Mesendoderm (in vitro differentiated cells): ENCODE data around the gene KCNQ1.
A peak's percentile ranks its signal among the peaks of the same experiment; 100 is the strongest.

Source experiments
- DNase-seq: peaks from one replicate; pipeline ENCODE4 v3.0.0; 2013
- H2AK5ac ChIP-seq: 2 replicates; pipeline ENCODE4 v1.6.1; 2013; ENCODE audit warnings: low read length, inconsistent platforms
- H2BK120ac ChIP-seq: 2 replicates; pipeline ENCODE4 v1.6.1; 2013; ENCODE audit warnings: low read depth, mild to moderate bottlenecking, low read length, moderate library complexity, mixed read lengths
- H2BK15ac ChIP-seq: replicated peaks from 2 replicates; pipeline ENCODE4 v1.6.1; 2013; ENCODE audit warnings: low read depth, mild to moderate bottlenecking, moderate library complexity
- H2BK5ac ChIP-seq: 2 replicates; pipeline ENCODE4 v1.6.1; 2013; ENCODE audit warnings: low read length, inconsistent platforms
- H3K18ac ChIP-seq: 2 replicates; pipeline ENCODE4 v1.6.1; 2013; ENCODE audit warnings: mild to moderate bottlenecking, low read length, mixed read lengths
- H3K23ac ChIP-seq: one replicate; pipeline ENCODE4 v1.6.1; 2013; ENCODE audit warnings: low read length
- H3K27ac ChIP-seq: 2 replicates; pipeline ENCODE4 v1.5.1; 2013; ENCODE audit warnings: low read depth, mild to moderate bottlenecking, inconsistent platforms, low read length, moderate library complexity
- H3K27me3 ChIP-seq: 2 replicates; pipeline ENCODE4 v1.6.1; 2013; ENCODE audit warnings: low read length, control low read depth, mild to moderate bottlenecking, inconsistent platforms; ENCODE audit not compliant: insufficient read depth, poor library complexity
- H3K36me3 ChIP-seq: 2 replicates; pipeline ENCODE4 v1.6.1; 2013; ENCODE audit warnings: low read length, inconsistent platforms; ENCODE audit not compliant: control insufficient read depth, insufficient read depth
- H3K4ac ChIP-seq: one replicate; pipeline ENCODE4 v1.6.1; 2013; ENCODE audit warnings: low read depth, mild to moderate bottlenecking, low read length, moderate library complexity
- H3K4me1 ChIP-seq: 2 replicates; pipeline ENCODE4 v1.6.1; 2013; ENCODE audit warnings: low read depth, low read length, inconsistent platforms; ENCODE audit not compliant: control insufficient read depth
- H3K4me2 ChIP-seq: 2 replicates; pipeline ENCODE4 v1.6.1; 2013; ENCODE audit warnings: low read length
- H3K4me3 ChIP-seq: 2 replicates; pipeline ENCODE4 v1.5.1; 2013; ENCODE audit warnings: mild to moderate bottlenecking, low read length
- H3K56ac ChIP-seq: one replicate; pipeline ENCODE4 v1.6.1; 2013; ENCODE audit warnings: low read length
- H3K79me1 ChIP-seq: 2 replicates; pipeline ENCODE4 v1.6.1; 2013; ENCODE audit warnings: low read length, inconsistent platforms
- H3K79me2 ChIP-seq: 2 replicates; pipeline ENCODE4 v1.6.1; 2013; ENCODE audit warnings: mild to moderate bottlenecking, low read length; ENCODE audit not compliant: control insufficient read depth, insufficient read depth
- H3K9ac ChIP-seq: 2 replicates; pipeline ENCODE4 v1.6.1; 2013; ENCODE audit warnings: low read length, inconsistent platforms
- H4K5ac ChIP-seq: one replicate; pipeline ENCODE4 v1.6.1; 2013; ENCODE audit warnings: low read length
- H4K8ac ChIP-seq: one replicate; pipeline ENCODE4 v1.6.1; 2013; ENCODE audit warnings: low read depth, mild to moderate bottlenecking, control low read depth, low read length, moderate library complexity
- WGBS: extraction: QIAGEN DNeasy Blood & Tissue Kit; methylation state at CpG from one replicate; pipeline ENCODE4 v1.1.7; 2013; ENCODE audit warnings: low lambda C conversion rate, missing lambda C conversion rate; ENCODE audit not compliant: insufficient coverage; ENCODE audit errors: extremely low coverage; 5-methylcytosine and 5-hydroxymethylcytosine counted together

Gene KCNQ1

GRCh38 chr11:2694995-2695939 is 250.5 kb downstream of the KCNQ1 start:
- no peak overlapping the region for H2BK5ac ChIP-seq
- no peak overlapping the region for H3K4me2 ChIP-seq
- WGBS = no CpG with 5 or more reads among the region's 9 CpGs
- no peak overlapping the region for H3K27ac ChIP-seq
- no peak overlapping the region for H3K23ac ChIP-seq
- H3K56ac ChIP-seq = no peak overlapping the region
- no peak overlapping the region for H4K8ac ChIP-seq
- H3K4ac ChIP-seq = no peak overlapping the region
- H3K27me3 ChIP-seq = no peaks in the 10 kb centered on the region
- H3K36me3 ChIP-seq = no peaks in the 10 kb centered on the region
- no peak overlapping the region for H4K5ac ChIP-seq
- H2AK5ac ChIP-seq = no peak overlapping the region
- H2BK15ac ChIP-seq = no peak overlapping the region
- H3K9ac ChIP-seq = no peak overlapping the region
- no peak overlapping the region for H3K4me3 ChIP-seq
- H2BK120ac ChIP-seq = no peak overlapping the region
- no peak overlapping the region for H3K18ac ChIP-seq
- H3K4me1 ChIP-seq = peaks cover 19% of the 10 kb centered on the region
- no peaks in the 10 kb centered on the region for H3K79me1 ChIP-seq
- DNase-seq = no peak
- H3K79me2 ChIP-seq = no peaks in the 10 kb centered on the region

GRCh38 chr11:2696455-2696854 is 251.6 kb downstream of the KCNQ1 start:
- Histone ChIP-seq H3K4ac (no peak overlapping the region), H3K56ac (no peak overlapping the region), H3K23ac (no peak overlapping the region), H3K27ac (no peak overlapping the region), H2BK120ac (no peak overlapping the region), H3K4me1 (peaks cover 15% of the 10 kb centered on the region), H2AK5ac (no peak overlapping the region), H4K8ac (no peak overlapping the region), H2BK15ac (no peak overlapping the region), H3K18ac (no peak overlapping the region), H3K9ac (no peak overlapping the region), H3K36me3 (no peaks in the 10 kb centered on the region), H3K27me3 (no peaks in the 10 kb centered on the region), H2BK5ac (no peak overlapping the region), H3K4me2 (no peak overlapping the region), H3K4me3 (no peak overlapping the region), H3K79me2 (no peaks in the 10 kb centered on the region), H4K5ac (no peak overlapping the region), H3K79me1 (no peaks in the 10 kb centered on the region)
- DNase-seq = no peak
- no CpG with 5 or more reads among the region's 5 CpGs for WGBS

- H3K23ac ChIP-seq = no peak overlapping the region
- WGBS = no CpG with 5 or more reads among the region's 1 CpG
- H3K4ac ChIP-seq = no peak overlapping the region
- H3K4me2 ChIP-seq = no peak overlapping the region
- H2BK120ac ChIP-seq = no peak overlapping the region
- H3K27ac ChIP-seq = no peak overlapping the region
- H3K36me3 ChIP-seq = no peaks in the 10 kb centered on the region
- H3K27me3 ChIP-seq = no peaks in the 10 kb centered on the region
- H4K5ac ChIP-seq = no peak overlapping the region
- H3K56ac ChIP-seq = no peak overlapping the region
- no peak overlapping the region for H2BK15ac ChIP-seq
- no peak overlapping the region for H3K18ac ChIP-seq
- H4K8ac ChIP-seq = no peak overlapping the region
- no peak overlapping the region for H3K9ac ChIP-seq
- DNase-seq = no peak
- H3K79me1 ChIP-seq = no peaks in the 10 kb centered on the region
- no peak overlapping the region for H3K4me3 ChIP-seq
- no peak overlapping the region for H2AK5ac ChIP-seq
- no peak overlapping the region for H2BK5ac ChIP-seq
- no peaks in the 10 kb centered on the region for H3K79me2 ChIP-seq
- peaks cover 11% of the 10 kb centered on the region for H3K4me1 ChIP-seq
Observed at GRCh38 chr11:2697866-2698265, 253.1 kb downstream of the KCNQ1 start.

- peak overlapping the region; percentile 83 for H3K56ac ChIP-seq
- peak overlapping the region; percentile 22 for H3K4me3 ChIP-seq
- H3K36me3 ChIP-seq = no peaks in the 10 kb centered on the region
- no peak overlapping the region for H4K5ac ChIP-seq
- H3K27me3 ChIP-seq = no peaks in the 10 kb centered on the region
- peak overlapping the region; percentile 75 for H3K9ac ChIP-seq
- H3K79me2 ChIP-seq = no peaks in the 10 kb centered on the region
- no peak overlapping the region for H3K27ac ChIP-seq
- H3K4ac ChIP-seq = no peak overlapping the region
- no peak overlapping the region for H2BK120ac ChIP-seq
- no peak overlapping the region for H3K18ac ChIP-seq
- no CpG with 5 or more reads among the region's 20 CpGs for WGBS
- H3K23ac ChIP-seq = no peak overlapping the region
- no peak for DNase-seq
- H3K4me2 ChIP-seq = peak overlapping the region; percentile 26
- H2AK5ac ChIP-seq = no peak overlapping the region
- no peaks in the 10 kb centered on the region for H3K79me1 ChIP-seq
- no peak overlapping the region for H2BK5ac ChIP-seq
- H2BK15ac ChIP-seq = no peak overlapping the region
- no peak overlapping the region for H4K8ac ChIP-seq
- peaks cover 10% of the 10 kb centered on the region for H3K4me1 ChIP-seq
Observed at GRCh38 chr11:2698386-2699184, 253.8 kb downstream of the KCNQ1 start.

GRCh38 chr11:2699185-2699530 is 254.3 kb downstream of the KCNQ1 start:
- no peak overlapping the region for H4K5ac ChIP-seq
- H3K4me1 ChIP-seq = peaks cover 4% of the 10 kb centered on the region
- no peak overlapping the region for H3K27ac ChIP-seq
- no peak overlapping the region for H2BK5ac ChIP-seq
- H3K79me2 ChIP-seq = no peaks in the 10 kb centered on the region
- peak overlapping the region; percentile 35 for H3K18ac ChIP-seq
- no peak overlapping the region for H2BK120ac ChIP-seq
- WGBS = no CpG with 5 or more reads among the region's 31 CpGs
- no peak overlapping the region for H4K8ac ChIP-seq
- no peaks in the 10 kb centered on the region for H3K79me1 ChIP-seq
- H3K36me3 ChIP-seq = no peaks in the 10 kb centered on the region
- peak; percentile 24 for DNase-seq
- peak overlapping the region; percentile 26 for H3K4me2 ChIP-seq
- no peak overlapping the region for H2AK5ac ChIP-seq
- H3K56ac ChIP-seq = peak overlapping the region; percentile 83
- no peak overlapping the region for H3K4ac ChIP-seq
- H2BK15ac ChIP-seq = no peak overlapping the region
- H3K27me3 ChIP-seq = no peaks in the 10 kb centered on the region
- peak overlapping the region; percentile 75 for H3K9ac ChIP-seq
- H3K23ac ChIP-seq = no peak overlapping the region
- peak overlapping the region; percentile 22 for H3K4me3 ChIP-seq
